Measurements from ENCODE around the gene RPL31. TPM values are rescaled to one million over a fixed set of nuclear protein-coding genes. Genes with fewer than 3 reads are reported as not detected.
A peak's percentile ranks its signal among the peaks of the same experiment; 100 is the strongest.

Gene RPL31
- total RNA-seq, 2 donors from 2014 or later: 870 to 899 TPM

DNA sequence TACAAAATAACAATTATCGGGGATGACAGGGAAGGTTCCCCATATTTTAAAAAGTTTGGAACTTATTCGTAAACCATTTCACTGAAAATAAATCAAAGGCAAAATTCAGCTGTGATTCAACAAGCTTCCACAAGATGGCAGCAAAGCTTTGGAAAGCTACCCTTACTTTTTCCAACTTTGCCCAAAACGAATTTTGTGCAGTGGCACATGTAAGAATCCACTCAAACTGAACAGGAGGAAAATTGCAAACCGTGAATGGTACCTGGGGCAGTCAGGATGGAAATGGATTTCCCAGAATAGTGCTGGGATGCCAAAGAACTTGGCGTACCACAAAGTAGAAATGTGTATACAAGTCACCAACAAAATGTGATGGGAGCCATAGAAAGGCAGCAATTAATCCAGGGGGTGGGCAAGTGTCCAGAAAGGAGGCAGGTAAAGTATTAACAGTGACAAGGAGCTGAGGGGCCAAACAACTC lies 10.7 kb downstream of the RPL31 start:
- no peak for DNase-seq
- ATAC-seq: peak; percentile 9 to 38
- intact Hi-C loops (cut with DNase I): loop anchor here (2.0 to 5.0 kb wide), 3 partner anchors 140 to 192 kb away; partner anchors contain the start of gene TBC1D8 (in 1 of the 2)

DNA sequence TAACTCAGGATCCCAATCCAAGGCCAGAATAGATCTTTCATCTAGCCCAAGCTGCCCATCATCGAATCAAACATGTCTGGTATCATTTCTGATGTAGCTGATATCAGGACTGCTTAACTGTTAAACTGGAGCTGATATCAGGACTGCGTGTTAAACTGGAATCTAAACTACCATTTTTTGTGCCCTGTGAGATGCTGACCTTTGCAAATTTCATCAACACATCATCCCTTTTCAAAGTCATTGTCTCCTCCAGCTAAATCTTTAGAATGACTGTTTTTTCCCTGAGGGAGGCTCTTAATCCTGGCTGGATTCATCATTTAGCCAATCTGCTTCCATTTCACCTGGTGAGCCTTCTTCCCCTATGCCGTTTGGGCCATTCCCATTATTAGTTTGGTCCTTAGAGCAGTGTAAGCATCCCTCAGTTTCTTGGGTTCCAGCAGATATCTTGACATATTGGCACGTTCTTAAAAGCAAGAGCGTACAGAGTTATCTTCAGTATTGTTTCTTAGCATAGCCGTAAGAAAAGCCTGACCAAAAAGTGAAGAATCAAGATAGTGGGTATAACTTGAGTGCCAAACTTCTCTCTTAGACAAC lies 12.3 kb downstream of the RPL31 start:
- intact Hi-C loops (cut with DNase I): loop anchor here in 1 of 2 donors (5.0 kb wide), 1 partner anchor 138 kb away; the partner anchor contains the start of gene TBC1D8
- no peak for DNase-seq
- ATAC-seq: no peak

DNA sequence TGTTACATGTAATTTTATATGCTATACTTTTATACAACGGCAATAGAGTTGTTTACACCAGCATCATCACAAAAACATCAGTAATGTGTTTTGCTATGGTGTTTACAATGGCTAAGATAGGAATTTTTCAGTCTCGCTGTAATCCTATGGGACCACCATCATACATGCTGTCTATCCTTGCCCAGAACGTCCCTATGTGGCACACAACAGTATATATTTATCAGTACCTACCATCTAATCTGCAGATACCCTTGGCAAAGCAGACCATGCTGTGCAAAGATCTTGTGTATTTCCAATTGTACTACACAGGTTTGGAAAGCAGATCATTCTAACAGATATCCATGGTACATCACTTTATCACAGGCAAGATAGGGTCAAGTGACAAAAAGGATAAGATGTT lies 15.3 kb downstream of the RPL31 start:
- intact Hi-C loops (cut with DNase I): no loop called here
- DNase-seq (no peak), ATAC-seq (no peak)

DNA sequence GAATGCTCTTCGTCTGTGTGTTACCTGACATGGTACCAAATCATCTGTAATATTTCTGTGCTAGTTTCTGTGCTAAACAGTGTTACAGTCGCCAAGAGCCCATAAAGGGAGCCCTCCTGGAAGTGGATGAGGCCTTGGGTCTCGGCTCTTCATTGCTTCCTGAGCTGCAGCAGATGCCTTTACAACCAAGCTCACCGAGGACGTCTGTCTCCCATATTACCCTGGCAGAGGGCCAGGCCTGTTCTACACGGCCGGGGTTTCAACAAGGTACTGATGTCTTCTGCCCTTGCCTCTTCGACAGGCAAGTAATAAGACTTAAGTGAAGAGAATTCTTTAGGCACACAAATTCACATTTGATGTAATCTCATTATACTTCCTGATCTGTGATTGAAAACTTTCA lies 16.8 kb downstream of the RPL31 start:
- no peak for DNase-seq
- no peak for ATAC-seq
- intact Hi-C loops (cut with DNase I): no loop called here

DNA sequence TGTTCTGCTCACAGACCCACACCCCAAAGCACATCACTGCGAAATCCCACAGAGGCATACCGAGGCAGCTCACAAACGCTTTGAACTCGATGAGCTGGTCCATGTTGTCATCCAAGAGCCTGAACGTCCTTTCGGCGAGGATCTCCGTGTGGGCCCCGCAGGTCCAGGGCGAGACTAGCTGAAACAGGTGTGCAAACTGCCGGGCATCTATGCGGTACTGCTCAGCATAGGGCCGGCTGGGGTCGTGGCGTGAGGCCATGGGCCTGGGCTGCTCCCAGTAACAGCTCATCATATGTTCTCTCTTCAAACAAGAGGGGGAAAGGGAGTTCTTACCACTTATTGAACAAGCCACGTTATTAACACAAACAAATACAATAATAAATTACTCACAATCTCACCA lies 20.1 kb downstream of the RPL31 start:
- intact Hi-C loops (cut with DNase I): no loop called here
- DNase-seq: no peak
- no peak for ATAC-seq

DNA sequence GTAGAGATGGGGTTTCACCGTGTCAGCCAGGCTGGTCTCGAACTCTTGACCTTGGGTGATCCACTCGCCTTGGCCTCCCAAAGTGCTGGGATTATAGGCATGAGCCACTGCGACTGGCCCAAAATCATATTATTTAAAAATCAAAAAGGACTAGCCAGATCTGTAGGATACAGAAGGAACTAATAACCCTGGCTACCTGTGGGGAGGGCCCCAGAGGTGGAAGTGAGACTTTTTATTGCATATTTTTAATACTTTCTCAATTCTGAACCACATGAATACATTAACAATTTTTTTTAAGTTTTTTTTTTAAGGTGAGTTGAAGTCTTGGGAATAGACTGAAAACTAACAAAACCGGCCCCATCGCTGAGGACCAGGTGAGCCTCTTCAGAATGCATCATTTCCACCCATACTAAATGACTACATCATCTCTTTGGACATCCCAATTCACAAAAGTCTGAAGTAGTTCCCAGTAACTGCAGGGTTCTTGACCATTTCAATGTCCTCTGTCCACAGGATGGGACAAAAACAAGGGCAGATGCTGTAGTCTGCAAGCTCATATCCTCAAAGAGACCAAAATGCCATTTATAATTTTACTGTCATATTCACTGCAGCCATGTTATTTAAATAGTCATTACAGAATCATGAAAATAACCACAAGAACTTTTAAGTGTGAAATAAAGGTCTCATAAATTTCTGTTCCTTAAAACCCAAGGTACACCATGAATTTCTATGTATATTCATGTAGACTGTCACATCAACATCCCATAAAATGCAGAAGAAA lies 21.4 kb downstream of the RPL31 start:
- ATAC-seq (no peak), DNase-seq (no peak)
- intact Hi-C loops (cut with DNase I): no loop called here

DNA sequence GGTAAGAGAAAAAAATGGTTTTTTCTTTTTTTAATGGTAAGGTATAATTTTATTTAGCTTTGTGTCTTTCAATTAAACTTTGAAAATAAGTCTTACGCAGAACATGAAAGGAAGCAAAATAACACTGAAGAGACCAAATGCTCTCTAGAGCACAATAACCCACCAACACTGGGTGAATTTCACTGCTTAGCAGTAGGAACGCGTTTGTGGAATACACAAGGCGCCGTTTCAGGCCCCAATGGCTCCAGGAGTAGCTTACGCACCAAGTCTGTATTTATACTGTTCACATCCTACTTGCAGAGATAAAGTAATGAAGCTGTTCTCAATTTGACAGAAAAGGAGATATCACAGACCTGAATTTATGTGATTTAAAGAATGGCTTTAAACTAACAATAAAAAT lies 23.5 kb downstream of the RPL31 start:
- intact Hi-C loops (cut with DNase I): no loop called here
- ATAC-seq (no peak), DNase-seq (no peak)

DNA sequence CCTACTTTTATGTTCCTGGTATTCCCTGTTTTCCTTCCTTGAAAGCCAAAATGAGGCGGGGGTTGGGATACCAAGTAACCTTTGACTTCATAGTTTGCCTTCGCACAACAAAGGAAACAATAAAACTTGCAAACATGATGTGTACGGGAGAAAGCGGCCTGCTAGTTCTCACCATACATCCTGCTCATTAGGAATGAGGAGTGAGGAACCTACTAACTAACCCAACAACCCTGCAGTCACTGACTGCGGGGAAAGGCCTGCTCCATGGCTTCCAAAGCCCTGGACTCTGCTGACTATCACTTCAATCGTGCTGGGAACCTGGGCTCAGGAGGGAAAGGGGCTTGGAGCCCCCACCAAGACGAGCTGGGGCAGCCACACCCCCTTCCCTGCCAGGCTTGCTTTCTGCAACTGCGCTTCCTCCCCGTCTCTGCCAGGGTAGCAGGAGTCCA lies 24.2 kb downstream of the RPL31 start:
- ATAC-seq (no peak), DNase-seq (no peak)
- intact Hi-C loops (cut with DNase I): no loop called here

DNA sequence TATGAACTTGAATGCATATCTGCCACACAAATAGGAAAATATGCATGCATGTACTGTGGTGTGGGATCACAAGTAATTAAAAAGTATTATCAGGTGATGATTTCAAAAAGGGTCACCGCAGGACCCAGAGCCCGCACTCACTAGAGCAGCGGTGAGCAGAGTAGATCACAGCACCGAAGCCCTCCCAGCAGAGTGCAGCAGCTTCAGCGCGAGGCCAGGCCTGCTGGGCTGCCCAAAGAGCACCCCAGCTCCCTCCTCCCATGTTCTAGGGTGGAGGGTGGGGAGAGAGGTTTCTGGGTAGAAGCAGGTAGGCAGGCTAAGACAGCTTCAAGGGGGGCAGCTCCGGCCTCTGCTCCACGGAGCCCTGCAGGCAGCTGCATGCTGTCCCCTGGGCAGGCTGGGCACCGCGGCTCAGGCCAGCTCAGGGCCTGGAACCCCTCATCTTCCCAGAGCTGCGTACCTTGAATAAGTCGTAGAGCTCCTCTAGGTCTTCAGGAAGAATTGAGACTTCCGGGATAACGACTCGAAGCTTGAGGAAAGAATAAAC lies 24.9 kb downstream of the RPL31 start:
- DNase-seq (no peak), ATAC-seq (no peak)
- intact Hi-C loops (cut with DNase I): no loop called here

DNA sequence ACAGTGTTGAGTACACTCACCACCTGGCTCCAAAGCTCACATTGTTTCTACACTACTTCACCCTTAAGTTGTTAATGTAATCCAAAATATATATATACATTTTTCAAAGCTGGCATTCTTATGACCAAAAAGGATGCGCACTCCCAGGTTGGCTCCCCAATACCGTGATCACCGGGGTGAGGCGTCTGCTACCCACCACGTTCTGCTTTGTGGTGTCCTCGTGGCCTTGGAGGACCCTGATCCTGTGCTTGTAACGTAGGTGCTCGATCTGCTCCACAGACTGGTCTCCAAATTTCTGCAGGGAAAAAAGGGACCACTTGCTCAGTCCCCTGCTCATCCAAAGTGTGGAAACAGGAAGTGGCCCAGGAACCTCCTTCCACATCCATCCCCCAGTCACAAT lies 25.8 kb downstream of the RPL31 start:
- ATAC-seq: no peak
- no peak for DNase-seq
- intact Hi-C loops (cut with DNase I): no loop called here

DNA sequence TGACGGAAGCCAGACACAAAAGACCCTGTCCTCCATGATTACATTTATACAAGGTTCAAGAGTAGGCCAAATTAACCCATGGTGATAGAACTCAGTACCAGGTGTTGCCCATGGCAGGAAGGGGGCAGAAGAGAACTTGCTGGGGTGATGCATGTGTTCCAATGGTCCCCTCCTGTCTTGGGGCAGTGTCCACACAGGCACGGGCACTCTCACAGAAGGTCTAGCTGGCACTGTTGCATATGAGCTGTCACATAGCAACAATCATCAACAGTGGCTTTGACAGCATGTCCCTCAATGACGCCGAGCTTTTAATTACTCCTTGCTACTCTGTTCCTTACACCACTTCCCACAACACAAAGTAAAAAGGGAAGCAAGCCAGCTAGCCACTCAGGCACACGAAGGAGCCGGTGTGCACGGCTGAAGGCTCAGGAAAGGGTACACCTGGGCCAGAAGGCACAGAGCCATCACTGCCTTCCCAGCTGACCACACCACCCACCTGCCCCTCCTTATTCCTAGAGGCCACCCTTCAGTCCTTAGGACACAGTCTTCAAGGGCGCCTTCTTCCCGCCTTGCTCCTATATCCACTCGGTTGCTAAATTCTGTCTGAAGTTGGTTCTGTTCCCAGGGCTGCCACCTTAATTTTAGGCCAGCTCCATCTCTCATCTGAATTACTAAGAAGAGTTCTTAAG lies 28.9 kb downstream of the RPL31 start:
- DNase-seq: no peak
- intact Hi-C loops (cut with DNase I): no loop called here

DNA sequence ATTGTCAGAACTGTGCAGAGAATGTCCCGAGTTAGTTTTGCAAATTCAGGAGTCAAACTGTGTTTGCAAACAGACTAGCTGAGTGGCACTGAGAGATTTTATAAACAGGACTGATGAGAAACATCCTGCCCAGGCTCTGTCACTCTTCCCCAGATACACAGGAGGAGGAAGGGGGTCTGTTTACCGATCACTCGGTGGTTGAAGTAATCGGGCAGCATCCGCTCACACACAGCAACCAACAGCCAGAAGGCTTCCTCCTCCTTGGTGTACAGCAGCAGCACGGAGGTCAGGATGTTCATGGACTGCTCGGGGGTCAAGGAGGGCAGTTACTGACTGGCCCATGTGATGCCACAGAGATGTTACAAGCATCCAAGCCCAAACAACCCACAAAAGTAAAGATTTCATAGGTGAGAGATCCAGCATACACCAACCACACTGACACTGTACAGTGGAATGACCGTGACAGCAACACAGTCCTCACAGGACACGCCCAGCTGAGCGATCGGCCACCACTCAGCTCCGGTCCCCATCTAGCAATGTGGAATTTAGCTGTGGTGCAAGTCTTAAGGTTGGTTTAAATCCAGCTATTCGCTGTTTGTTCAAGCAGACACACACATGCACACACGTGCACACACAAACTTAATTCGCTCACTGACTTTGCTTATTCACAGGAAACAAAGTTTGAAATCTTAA lies 30.1 kb downstream of the RPL31 start:
- DNase-seq (no peak), ATAC-seq (no peak)
- intact Hi-C loops (cut with DNase I): no loop called here

More for the DNA sequence above, 28.9 kb downstream of the RPL31 start:
- ATAC-seq: peak; percentile 69 to 76

DNA sequence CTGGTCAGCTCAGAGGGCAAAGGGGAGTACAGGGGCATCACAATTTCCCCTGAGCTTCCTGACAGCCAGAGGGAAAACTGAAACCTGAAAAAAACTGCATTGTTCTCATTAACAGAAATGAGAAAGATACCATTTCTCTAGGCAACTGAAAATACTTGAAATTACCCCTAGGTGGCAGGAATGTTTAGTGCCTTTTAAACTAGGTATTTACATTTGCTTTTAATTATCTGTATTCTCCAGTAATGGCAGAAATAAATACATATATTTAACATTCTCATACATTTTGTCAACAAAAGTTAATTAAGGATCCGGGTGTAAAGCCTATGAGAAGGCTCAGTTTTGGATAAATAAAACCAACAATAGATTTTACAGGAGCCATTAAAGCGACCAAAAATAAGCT lies 34.5 kb downstream of the RPL31 start:
- DNase-seq: no peak
- intact Hi-C loops (cut with DNase I): loop anchor here (2.0 to 5.0 kb wide), 2 partner anchors 116 kb away; partner anchors contain the start of gene TBC1D8 (in 1 of the 2)
- no peak for ATAC-seq

DNA sequence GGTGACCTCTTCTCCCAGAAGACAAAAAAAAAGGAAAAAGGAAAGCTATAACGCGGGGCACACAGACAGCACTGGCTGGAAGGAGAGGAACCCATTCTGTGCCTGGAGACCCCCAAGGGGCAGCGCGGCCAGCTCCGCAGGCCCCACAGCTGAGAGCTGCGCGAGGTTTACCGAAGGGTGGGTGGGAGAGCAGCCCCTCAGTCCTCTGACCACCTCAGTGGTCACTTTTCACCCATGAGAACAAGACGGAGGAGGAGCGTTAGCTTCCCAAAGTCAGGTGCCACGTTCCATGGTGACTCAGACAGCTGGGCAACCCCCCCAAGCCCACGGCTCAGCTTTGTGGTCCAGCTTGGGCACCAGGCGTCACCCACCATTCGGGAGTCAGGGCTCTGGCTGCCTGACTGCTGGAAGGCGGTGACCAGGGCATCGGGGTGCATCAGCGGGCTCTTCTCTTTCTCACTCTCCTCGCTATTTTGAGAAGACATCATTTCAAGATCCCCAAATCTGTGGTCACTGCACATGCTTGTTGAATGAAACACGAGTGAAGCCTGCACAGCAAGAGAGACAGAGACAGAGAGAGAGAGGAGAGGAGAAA lies 35.2 kb downstream of the RPL31 start:
- ATAC-seq (no peak), DNase-seq (no peak)
- intact Hi-C loops (cut with DNase I): loop anchor here (2.0 to 5.0 kb wide), 2 partner anchors 115 to 116 kb away; partner anchors contain the start of gene TBC1D8 (in 1 of the 2)

DNA sequence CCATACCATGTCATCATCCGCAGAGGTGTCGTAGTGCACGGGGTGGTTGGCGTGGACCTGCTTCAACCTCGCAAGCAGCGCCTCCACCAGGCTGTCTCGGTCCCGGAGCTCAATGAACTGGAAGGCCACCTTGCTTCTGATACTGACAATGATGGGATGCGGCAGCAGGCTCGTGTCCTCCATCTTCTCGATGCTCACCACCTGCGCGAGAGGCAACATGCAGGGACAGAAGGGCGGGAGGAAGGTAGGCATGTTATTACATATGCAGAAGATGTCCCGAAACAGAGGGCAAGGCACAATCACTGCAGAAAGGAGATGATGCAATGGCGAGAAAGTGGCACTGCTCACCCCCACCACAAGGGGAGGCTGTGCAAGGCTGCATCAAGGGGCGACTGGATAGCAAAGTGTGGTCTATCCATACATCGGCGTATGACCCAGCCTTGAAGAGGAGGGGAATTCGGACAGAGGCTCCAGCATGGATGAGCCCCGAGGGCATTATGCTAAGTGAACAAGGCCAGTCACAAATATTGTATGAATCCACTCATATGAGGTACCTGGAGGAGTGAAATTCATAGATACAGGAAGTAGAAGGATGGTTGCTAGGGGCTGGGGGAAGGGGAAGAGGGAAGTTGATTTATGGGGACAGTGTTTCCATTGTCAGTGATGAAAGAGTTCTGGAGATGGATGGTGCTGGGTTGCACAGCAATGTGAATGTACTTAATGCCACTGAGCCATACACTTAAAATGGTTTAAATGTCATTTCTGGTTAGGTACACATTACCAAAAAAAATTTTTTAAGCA lies 36.6 kb downstream of the RPL31 start:
- DNase-seq: no peak
- intact Hi-C loops (cut with DNase I): loop anchor here in 1 of 2 donors (5.0 kb wide), 1 partner anchor 114 kb away; the partner anchor contains the start of gene TBC1D8

DNA sequence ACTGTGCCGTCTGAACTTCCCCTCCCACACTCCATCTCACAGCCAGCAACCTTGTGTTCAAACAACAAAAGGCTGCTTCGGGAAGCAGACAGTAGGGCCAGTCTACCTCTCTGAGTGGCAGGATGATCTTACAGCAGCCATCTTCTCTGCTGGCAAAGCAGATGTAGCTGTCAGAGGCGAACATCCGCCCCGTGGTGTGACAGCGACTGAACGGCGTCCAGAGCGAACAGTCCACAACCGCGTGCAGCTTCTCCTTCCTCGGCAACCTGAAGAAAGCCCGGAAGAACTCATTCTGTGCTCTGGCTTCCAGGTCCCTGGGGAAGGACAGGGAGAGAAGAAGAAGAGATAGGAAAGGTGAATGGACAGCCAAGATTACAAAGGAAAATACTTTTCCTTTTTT lies 38.0 kb downstream of the RPL31 start:
- intact Hi-C loops (cut with DNase I): no loop called here
- no peak for DNase-seq

More for the DNA sequence above, 36.6 kb downstream of the RPL31 start:
- ATAC-seq: no peak

DNA sequence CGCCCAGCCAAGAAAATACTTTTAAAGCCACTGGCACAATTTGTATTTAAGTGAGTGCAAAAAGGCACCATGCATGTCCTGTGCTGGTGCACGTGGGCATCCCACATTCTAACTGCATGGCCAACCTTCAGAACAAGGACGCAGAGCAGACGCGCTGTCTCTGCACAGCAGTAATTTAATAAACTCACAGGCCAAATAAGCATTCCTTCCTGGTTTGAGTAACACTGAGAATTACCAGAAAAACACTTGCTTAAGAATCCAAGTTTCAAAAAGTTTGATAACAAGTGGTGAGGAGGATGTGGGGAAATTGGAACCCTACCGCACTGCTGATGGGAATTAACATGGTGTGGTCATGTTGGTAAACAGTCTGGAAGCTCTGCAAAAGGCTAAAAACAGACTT lies 38.7 kb downstream of the RPL31 start:
- intact Hi-C loops (cut with DNase I): no loop called here
- DNase-seq (no peak), ATAC-seq (peak; percentile 36 to 70)

More for the DNA sequence above, 38.0 kb downstream of the RPL31 start:
- ATAC-seq: no peak

DNA sequence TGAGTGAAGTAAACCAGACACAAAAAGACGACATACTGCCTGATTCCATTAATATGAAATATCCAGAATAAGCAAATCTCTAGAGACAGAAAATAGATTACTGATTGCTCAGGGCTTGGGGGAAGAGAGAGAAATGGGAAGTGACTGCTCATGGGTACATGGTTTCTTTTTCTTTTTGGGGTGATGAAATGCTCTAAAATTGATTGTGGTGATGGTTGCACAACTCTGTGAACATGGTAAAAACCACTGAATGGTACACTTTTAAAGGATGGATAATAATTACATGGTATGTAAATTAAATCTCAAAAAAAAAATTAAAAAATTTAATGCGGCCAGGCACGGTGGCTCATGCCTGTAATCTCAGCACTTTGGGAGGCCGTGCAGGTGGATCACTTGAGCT lies 39.3 kb downstream of the RPL31 start:
- no peak for ATAC-seq
- DNase-seq: no peak
- intact Hi-C loops (cut with DNase I): no loop called here
